Measurements from ENCODE around the gene ABCA7.
A peak's percentile ranks its signal among the peaks of the same experiment; 100 is the strongest.

The ABCA7 gene

DNA sequence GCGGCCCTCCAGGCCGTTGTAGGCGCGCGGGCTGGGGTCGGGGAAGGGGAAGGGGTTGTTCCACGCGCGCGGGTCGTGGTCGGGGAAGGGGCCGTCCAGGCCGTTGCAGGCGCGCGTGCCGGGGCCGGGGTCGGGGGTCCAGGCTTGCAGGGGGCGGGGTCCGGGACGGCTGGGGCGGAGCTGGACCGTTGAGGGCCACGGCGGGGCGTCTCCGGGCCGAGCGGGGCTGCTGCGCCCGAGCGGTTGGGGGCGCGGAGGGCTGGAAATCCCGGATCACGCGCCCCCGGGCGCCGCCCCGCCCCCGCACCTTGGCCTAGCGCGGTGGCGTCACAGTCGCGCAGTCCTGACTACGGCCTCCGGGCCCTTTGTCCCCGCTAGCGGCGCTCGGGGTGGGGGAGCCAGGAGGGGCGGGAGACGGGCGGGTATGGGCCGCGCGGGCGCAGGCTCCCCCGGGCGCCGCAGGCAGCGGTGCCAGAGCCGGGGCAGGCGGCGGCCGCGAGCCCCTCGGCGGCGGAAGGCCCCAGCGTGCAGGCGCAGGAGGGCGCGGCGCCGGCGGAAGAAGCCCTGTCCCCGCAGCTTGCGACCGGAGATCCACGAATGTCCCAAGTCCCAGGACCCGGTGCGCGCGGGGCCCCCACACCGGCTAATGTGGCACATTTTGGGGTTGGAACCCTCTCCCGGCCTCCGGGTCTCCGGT lies 64.6 kb downstream of the ABCA7 start:
- Histone ChIP-seq H3K36me3 (ENCODE audit: control insufficient read depth in 1 of 2, insufficient read depth in 2 of 2, low read depth in 1 of 2, low read length in 2 of 2) (peaks cover 23 to 46% of the 10 kb centered on the region in 2 experiments), H2BK120ac (ENCODE audit: low read depth, low read length) (peak overlapping the region; percentile 99), H3K4me3 (ENCODE audit: insufficient read depth in 1 of 2, low read depth in 1 of 2, low read length in 2 of 2) (peak overlapping the region; percentile 82 to 83), H3K9ac (ENCODE audit: low read length) (peak overlapping the region; percentile 88), H3K23ac (ENCODE audit: low read length in 2 of 2) (peak overlapping the region in 1 of 2 experiments; percentile 86), H3K4ac (ENCODE audit: low read depth in 1 of 2, low read length in 2 of 2) (peak overlapping the region; percentile 98), H2AK5ac (ENCODE audit: low read length, severe bottlenecking) (peak overlapping the region; percentile 56), H3K79me1 (replicated peaks; ENCODE audit: low read length, poor library complexity, severe bottlenecking) (peaks cover 6% of the 10 kb centered on the region), H2BK15ac (ENCODE audit: low read depth, poor library complexity, severe bottlenecking) (peak overlapping the region; percentile 93), H3K18ac (ENCODE audit: low read depth in 1 of 2, low read length in 2 of 2) (peak overlapping the region; percentile 90 to 91), H3K14ac (ENCODE audit: low read length in 2 of 2) (peak overlapping the region; percentile 57 to 78), H2AFZ (ENCODE audit: low read depth, low read length) (no peak overlapping the region), H4K8ac (ENCODE audit: low read length) (peak overlapping the region; percentile 85), H2BK12ac (ENCODE audit: low read length in 2 of 2) (peak overlapping the region; percentile 11 to 45), H3K4me2 (ENCODE audit: low read length, poor library complexity, severe bottlenecking) (peak overlapping the region; percentile 67), H4K91ac (ENCODE audit: low read length) (peak overlapping the region; percentile 99), H3K4me1 (ENCODE audit: control insufficient read depth, insufficient read depth, low read depth, low read length) (peaks cover 40% of the 10 kb centered on the region), H2BK5ac (ENCODE audit: low read depth, low read length, poor library complexity, severe bottlenecking) (peak overlapping the region; percentile 85), H3K27me3 (ENCODE audit: control insufficient read depth in 1 of 2, insufficient read depth in 1 of 2, low read length in 2 of 2) (no peaks in the 10 kb centered on the region), H3K9me3 (ENCODE audit: control insufficient read depth, low read length) (peaks cover 3% of the 10 kb centered on the region), H3K27ac (ENCODE audit: low read length, poor library complexity, severe bottlenecking) (peak overlapping the region; percentile 48)
- WGBS = 0% methylated on average over 34 of the region's 93 CpGs
- peak; percentile 84 for DNase-seq

GRCh38 chr19:1105008-1105872 lies 65.3 kb downstream of the ABCA7 start:
- H3K4ac ChIP-seq (ENCODE audit: low read depth in 1 of 2, low read length in 2 of 2) = peak overlapping the region in 1 of 2 experiments; percentile 71
- peak overlapping the region; percentile 88 for H3K9ac ChIP-seq (ENCODE audit: low read length)
- no peak overlapping the region for H2AK5ac ChIP-seq (ENCODE audit: low read length, severe bottlenecking)
- peak overlapping the region; percentile 67 for H3K4me2 ChIP-seq (ENCODE audit: low read length, poor library complexity, severe bottlenecking)
- peak overlapping the region in 1 of 2 experiments; percentile 63 for H3K14ac ChIP-seq (ENCODE audit: low read length in 2 of 2)
- H3K4me3 ChIP-seq (ENCODE audit: insufficient read depth in 1 of 2, low read depth in 1 of 2, low read length in 2 of 2) = peak overlapping the region; percentile 82 to 83
- peak overlapping the region; percentile 93 for H2BK15ac ChIP-seq (ENCODE audit: low read depth, poor library complexity, severe bottlenecking)
- H2BK120ac ChIP-seq (ENCODE audit: low read depth, low read length) = peak overlapping the region; percentile 92
- peak; percentile 69 for DNase-seq
- no peaks in the 10 kb centered on the region for H3K9me3 ChIP-seq (ENCODE audit: control insufficient read depth, low read length)
- H2BK12ac ChIP-seq (ENCODE audit: low read length in 2 of 2) = peak overlapping the region; percentile 11 to 22
- H3K79me1 ChIP-seq (replicated peaks; ENCODE audit: low read length, poor library complexity, severe bottlenecking) = peaks cover 6% of the 10 kb centered on the region
- peak overlapping the region; percentile 89 to 91 for H3K18ac ChIP-seq (ENCODE audit: low read depth in 1 of 2, low read length in 2 of 2)
- H3K27ac ChIP-seq (ENCODE audit: low read length, poor library complexity, severe bottlenecking) = peak overlapping the region; percentile 48
- no peaks in the 10 kb centered on the region for H3K27me3 ChIP-seq (ENCODE audit: control insufficient read depth in 1 of 2, insufficient read depth in 1 of 2, low read length in 2 of 2)
- H2BK5ac ChIP-seq (ENCODE audit: low read depth, low read length, poor library complexity, severe bottlenecking) = no peak overlapping the region
- WGBS = 39% methylated on average over 69 of the region's 69 CpGs
- H2AFZ ChIP-seq (ENCODE audit: low read depth, low read length) = no peak overlapping the region
- peak overlapping the region; percentile 66 for H4K91ac ChIP-seq (ENCODE audit: low read length)
- H3K23ac ChIP-seq (ENCODE audit: low read length in 2 of 2) = peak overlapping the region; percentile 54 to 64
- peak overlapping the region; percentile 74 for H4K8ac ChIP-seq (ENCODE audit: low read length)
- peaks cover 27 to 54% of the 10 kb centered on the region in 2 experiments for H3K36me3 ChIP-seq (ENCODE audit: control insufficient read depth in 1 of 2, insufficient read depth in 2 of 2, low read depth in 1 of 2, low read length in 2 of 2)
- H3K4me1 ChIP-seq (ENCODE audit: control insufficient read depth, insufficient read depth, low read depth, low read length) = peaks cover 42% of the 10 kb centered on the region

- no peak for DNase-seq
- 97% methylated on average over 32 of the region's 32 CpGs for WGBS
- Histone ChIP-seq H3K27ac (ENCODE audit: low read length, poor library complexity, severe bottlenecking) (no peak overlapping the region), H3K9ac (ENCODE audit: low read length) (peak overlapping the region; percentile 88), H2AFZ (ENCODE audit: low read depth, low read length) (no peak overlapping the region), H3K4ac (ENCODE audit: low read depth in 1 of 2, low read length in 2 of 2) (no peak overlapping the region), H3K4me2 (ENCODE audit: low read length, poor library complexity, severe bottlenecking) (no peak overlapping the region), H3K27me3 (ENCODE audit: control insufficient read depth in 1 of 2, insufficient read depth in 1 of 2, low read length in 2 of 2) (no peaks in the 10 kb centered on the region), H3K79me1 (replicated peaks; ENCODE audit: low read length, poor library complexity, severe bottlenecking) (peaks cover 6% of the 10 kb centered on the region), H2BK12ac (ENCODE audit: low read length in 2 of 2) (no peak overlapping the region), H2BK15ac (ENCODE audit: low read depth, poor library complexity, severe bottlenecking) (peak overlapping the region; percentile 48), H3K18ac (ENCODE audit: low read depth in 1 of 2, low read length in 2 of 2) (no peak overlapping the region), H4K8ac (ENCODE audit: low read length) (peak overlapping the region; percentile 49), H3K4me3 (ENCODE audit: insufficient read depth in 1 of 2, low read depth in 1 of 2, low read length in 2 of 2) (peak overlapping the region in 1 of 2 experiments; percentile 83), H2BK120ac (ENCODE audit: low read depth, low read length) (no peak overlapping the region), H3K36me3 (ENCODE audit: control insufficient read depth in 1 of 2, insufficient read depth in 2 of 2, low read depth in 1 of 2, low read length in 2 of 2) (peaks cover 35 to 63% of the 10 kb centered on the region in 2 experiments), H2AK5ac (ENCODE audit: low read length, severe bottlenecking) (peak overlapping the region; percentile 27), H2BK5ac (ENCODE audit: low read depth, low read length, poor library complexity, severe bottlenecking) (no peak overlapping the region), H3K23ac (ENCODE audit: low read length in 2 of 2) (no peak overlapping the region), H3K14ac (ENCODE audit: low read length in 2 of 2) (no peak overlapping the region), H3K9me3 (ENCODE audit: control insufficient read depth, low read length) (no peaks in the 10 kb centered on the region), H4K91ac (ENCODE audit: low read length) (peak overlapping the region; percentile 21), H3K4me1 (ENCODE audit: control insufficient read depth, insufficient read depth, low read depth, low read length) (peaks cover 42% of the 10 kb centered on the region)
These were observed 66.2 kb downstream of the ABCA7 start for GRCh38 chr19:1105873-1106840.

Data from mesenchymal stem cell (in vitro differentiated cells and primary cell).